ENCODE data around the gene RAB11FIP2.

DNA sequence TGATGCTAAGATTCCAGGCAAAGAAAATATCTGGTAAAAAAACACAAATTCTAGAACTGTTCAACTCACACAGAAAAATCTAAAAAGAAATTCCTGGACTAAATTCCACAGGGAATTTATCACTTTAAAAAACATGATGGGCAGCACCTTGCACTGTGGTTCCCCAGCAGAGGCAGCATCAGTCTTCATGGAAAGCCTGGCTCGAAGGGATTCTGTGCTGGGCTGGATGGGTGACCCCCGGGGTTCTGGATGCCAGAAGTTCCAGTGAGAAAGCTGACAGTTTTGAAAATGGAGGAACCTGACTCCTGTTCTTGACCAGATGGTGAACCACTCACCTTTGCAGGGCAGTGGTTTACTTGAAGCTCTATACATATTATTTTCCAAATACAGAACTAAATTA lies 52.0 kb downstream of the RAB11FIP2 start:
- TF ChIP-seq TARDBP (IDR thresholded peaks at IDR 0.05) (no peak), SP1 (IDR thresholded peaks at IDR 0.05) (no peak), NFRKB (IDR thresholded peaks at IDR 0.05) (no peak), CTBP1 (IDR thresholded peaks at IDR 0.05; ENCODE audit: borderline replicate concordance) (no peak), FOXM1 (IDR thresholded peaks at IDR 0.05; ENCODE audit: borderline replicate concordance) (no peak), FOXK2 (IDR thresholded peaks at IDR 0.05) (no peak), ARNT (IDR thresholded peaks at IDR 0.05) (no peak), BHLHE40 (IDR thresholded peaks at IDR 0.05; ENCODE audit: borderline replicate concordance) (no peak), SUZ12 (IDR thresholded peaks at IDR 0.05) (no peak), HDGF (IDR thresholded peaks at IDR 0.05; ENCODE audit: borderline replicate concordance) (no peak), ZNF384 (IDR thresholded peaks at IDR 0.05) (no peak), L3MBTL2 (conservative IDR thresholded peaks at IDR 0.05) (no peak), FOXA1 (IDR thresholded peaks at IDR 0.05) (no peak)

Measured in HEK293T (cell line).